ENCODE results near the gene SH3RF3. TPM values are rescaled to one million over a fixed set of nuclear protein-coding genes. Genes with fewer than 3 reads are reported as not detected.

Gene SH3RF3
- total RNA-seq, 1 experiment from 2014 or later, result 4.9 TPM

- no peak for TF ChIP-seq SIN3A (IDR thresholded peaks at IDR 0.05; ENCODE audit: borderline replicate concordance, insufficient read depth, low read depth, low read length)
- TF ChIP-seq TCF7L2 (IDR thresholded peaks at IDR 0.05; ENCODE audit: low read depth, low read length), result no peak
- TF ChIP-seq, protein P1, sequence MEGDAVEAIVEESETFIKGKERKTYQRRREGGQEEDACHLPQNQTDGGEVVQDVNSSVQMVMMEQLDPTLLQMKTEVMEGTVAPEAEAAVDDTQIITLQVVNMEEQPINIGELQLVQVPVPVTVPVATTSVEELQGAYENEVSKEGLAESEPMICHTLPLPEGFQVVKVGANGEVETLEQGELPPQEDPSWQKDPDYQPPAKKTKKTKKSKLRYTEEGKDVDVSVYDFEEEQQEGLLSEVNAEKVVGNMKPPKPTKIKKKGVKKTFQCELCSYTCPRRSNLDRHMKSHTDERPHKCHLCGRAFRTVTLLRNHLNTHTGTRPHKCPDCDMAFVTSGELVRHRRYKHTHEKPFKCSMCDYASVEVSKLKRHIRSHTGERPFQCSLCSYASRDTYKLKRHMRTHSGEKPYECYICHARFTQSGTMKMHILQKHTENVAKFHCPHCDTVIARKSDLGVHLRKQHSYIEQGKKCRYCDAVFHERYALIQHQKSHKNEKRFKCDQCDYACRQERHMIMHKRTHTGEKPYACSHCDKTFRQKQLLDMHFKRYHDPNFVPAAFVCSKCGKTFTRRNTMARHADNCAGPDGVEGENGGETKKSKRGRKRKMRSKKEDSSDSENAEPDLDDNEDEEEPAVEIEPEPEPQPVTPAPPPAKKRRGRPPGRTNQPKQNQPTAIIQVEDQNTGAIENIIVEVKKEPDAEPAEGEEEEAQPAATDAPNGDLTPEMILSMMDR (IDR thresholded peaks at IDR 0.05), result no peak
- no peak for TF ChIP-seq REST (IDR thresholded peaks at IDR 0.05; ENCODE audit: insufficient read depth in 1 of 2, low read depth in 2 of 2, low read length in 1 of 2)
- TF ChIP-seq POLR2AphosphoS5 (IDR thresholded peaks at IDR 0.05; ENCODE audit: low read depth, low read length), result no peak
- ChIA-PET POLR2A (no interaction called here), CTCF (no interaction called here)
- H3K4me3 ChIP-seq (ENCODE audit: low read depth in 2 of 2, low read length in 2 of 2), result no peak overlapping the region
- no peaks in the 10 kb centered on the region for H3K9me3 ChIP-seq (ENCODE audit: control insufficient read depth, insufficient read depth, low read depth, low read length)
- no peaks in the 10 kb centered on the region for H3K4me1 ChIP-seq (ENCODE audit: control insufficient read depth, insufficient read depth, low read length)
- H3K27me3 ChIP-seq (ENCODE audit: control insufficient read depth, insufficient read depth, low read length), result no peaks in the 10 kb centered on the region
- no TSS peak for BruUV-seq (replicated peaks)
- ATAC-seq (no peak), DNase-seq (ENCODE audit: low read depth, low spot score) (no peak)
- H3K36me3 ChIP-seq (ENCODE audit: control insufficient read depth, insufficient read depth, low read length), result no peaks in the 10 kb centered on the region
- H3K27ac ChIP-seq (ENCODE audit: low read length), result no peak overlapping the region
- intact Hi-C loops (cut with micrococcal nuclease; ENCODE audit: unreplicated experiment) (no loop called here), in situ Hi-C loops (cut with HindIII; ENCODE audit: low pct_unique_long_range_greater_than_20kb, low sequenced_read_pairs) (no loop called here)
Measured at GRCh38 chr2:109493176-109493935, 364.4 kb downstream of the SH3RF3 start.

GRCh38 chr2:109494351-109494750, 365.3 kb downstream of the SH3RF3 start:
- intact Hi-C loops (cut with micrococcal nuclease; ENCODE audit: unreplicated experiment) (no loop called here), in situ Hi-C loops (cut with HindIII; ENCODE audit: low pct_unique_long_range_greater_than_20kb, low sequenced_read_pairs) (no loop called here)
- DNase-seq (ENCODE audit: low read depth, low spot score) (no peak), ATAC-seq (no peak)
- H3K4me3 ChIP-seq (ENCODE audit: low read depth in 2 of 2, low read length in 2 of 2), result no peak overlapping the region
- ChIA-PET CTCF (no interaction called here), POLR2A (no interaction called here)
- no peaks in the 10 kb centered on the region for H3K4me1 ChIP-seq (ENCODE audit: control insufficient read depth, insufficient read depth, low read length)
- TF ChIP-seq, protein P1 (IDR thresholded peaks at IDR 0.05), result no peak
- TF ChIP-seq REST (IDR thresholded peaks at IDR 0.05; ENCODE audit: insufficient read depth in 1 of 2, low read depth in 2 of 2, low read length in 1 of 2) (no peak), TCF7L2 (IDR thresholded peaks at IDR 0.05; ENCODE audit: low read depth, low read length) (no peak), SIN3A (IDR thresholded peaks at IDR 0.05; ENCODE audit: borderline replicate concordance, insufficient read depth, low read depth, low read length) (no peak), POLR2AphosphoS5 (IDR thresholded peaks at IDR 0.05; ENCODE audit: low read depth, low read length) (no peak)
- H3K36me3 ChIP-seq (ENCODE audit: control insufficient read depth, insufficient read depth, low read length), result no peaks in the 10 kb centered on the region
- no peak overlapping the region for H3K27ac ChIP-seq (ENCODE audit: low read length)
- BruUV-seq (replicated peaks), result no TSS peak
- no peaks in the 10 kb centered on the region for H3K27me3 ChIP-seq (ENCODE audit: control insufficient read depth, insufficient read depth, low read length)
- no peaks in the 10 kb centered on the region for H3K9me3 ChIP-seq (ENCODE audit: control insufficient read depth, insufficient read depth, low read depth, low read length)

Measured in Panc1 (cell line).